NT2/D1 (cell line): ENCODE results near the gene CLEC11A.

Source experiments
- SUZ12 ChIP-seq: IDR thresholded peaks from 2 replicates; pipeline ENCODE4 v1.6.1; 2011; ENCODE audit not compliant: insufficient read length, insufficient read depth; ENCODE audit errors: extremely low read depth
- YY1 ChIP-seq: IDR thresholded peaks from 2 replicates; pipeline ENCODE4 v1.6.1; 2011; ENCODE audit not compliant: insufficient read length, insufficient read depth
- ZNF274 ChIP-seq: IDR thresholded peaks from 2 replicates; pipeline ENCODE4 v1.6.1; 2011; ENCODE audit warnings: mild to moderate bottlenecking, low read depth, low read length

DNA sequence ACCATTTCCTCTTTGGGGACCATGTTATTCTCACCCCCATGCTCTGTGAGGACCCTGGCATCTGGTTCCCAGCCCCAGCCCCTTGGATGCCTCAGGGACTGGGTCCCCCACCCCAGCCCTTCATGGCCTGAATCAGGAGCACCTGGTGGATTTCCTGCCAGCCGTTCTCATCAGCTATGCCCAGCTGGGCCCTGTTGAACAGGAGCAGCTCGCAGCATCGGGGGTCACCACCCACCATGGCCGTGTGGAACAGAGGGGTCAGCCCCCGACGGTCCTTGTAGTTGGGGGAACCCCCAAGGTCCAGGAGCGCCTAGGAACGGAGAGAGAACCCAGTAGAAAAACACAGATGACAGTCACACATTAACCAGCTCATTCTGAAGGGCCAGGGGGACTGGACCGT lies 11.4 kb upstream of the CLEC11A start:
- no peak for TF ChIP-seq ZNF274
- no peak for TF ChIP-seq YY1
- no peak for TF ChIP-seq SUZ12
